Mucosa of gallbladder (tissue), 1 donor: ENCODE measurements around the gene FAT2. TPM values are rescaled to one million over a fixed set of nuclear protein-coding genes. Genes with fewer than 3 reads are reported as not detected.

Experiments
- DNase-seq: peaks from one replicate; pipeline ENCODE4 v3.0.0-alpha.2; 2020; ENCODE audit warnings: low spot score
- total RNA-seq: library from RNA; stranded (reverse); gene quantifications from one replicate; pipeline ENCODE4 v1.2.1, GENCODE V29; 2021
- donor health status: DM: no; HTN: no; CAD: no.

FAT2 gene
- total RNA-seq, 1 donor from 2014 or later, result 0.03 TPM

DNA sequence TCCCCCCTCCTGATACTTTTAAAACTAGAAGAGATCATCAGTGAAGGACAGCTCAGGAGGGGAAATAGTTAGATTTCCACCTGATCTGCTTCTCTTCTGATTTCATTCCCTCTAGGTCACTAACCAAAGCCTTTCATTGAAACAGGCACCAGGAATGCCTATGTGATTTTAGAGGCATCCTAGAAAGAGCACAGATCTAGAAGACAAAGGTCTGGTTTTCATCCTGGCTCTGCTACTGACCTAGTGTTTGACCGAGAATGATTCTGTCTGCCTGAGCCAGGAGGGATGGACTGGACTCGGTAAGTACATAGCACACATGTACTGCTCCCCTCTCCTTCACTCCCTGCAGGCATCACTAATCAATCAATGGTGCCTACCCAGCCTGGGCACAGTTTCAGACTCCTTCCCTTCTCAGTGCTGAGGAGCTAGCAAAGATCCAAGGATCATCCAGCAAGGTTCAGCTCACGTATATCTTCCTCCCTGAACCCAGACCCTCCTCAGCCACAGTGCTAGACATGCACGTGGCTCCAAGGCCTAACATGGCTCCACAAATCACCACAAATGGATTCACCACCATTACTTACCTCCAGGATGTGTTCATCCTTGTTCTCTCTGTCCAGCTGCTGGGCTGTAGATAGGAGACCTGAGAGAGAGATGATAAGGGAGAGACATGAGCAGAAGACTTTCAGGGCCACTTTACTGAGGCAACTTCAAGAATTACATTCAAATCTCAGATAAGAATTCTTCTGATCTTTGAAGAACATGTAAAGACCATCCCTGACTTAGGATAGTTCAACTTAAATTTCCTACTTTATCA lies 35.2 kb downstream of the FAT2 start:
- no peak for DNase-seq

GRCh38 chr5:151553695-151554094 lies 37.4 kb downstream of the FAT2 start:
- DNase-seq, result no peak

GRCh38 chr5:151553130-151553670 lies 37.9 kb downstream of the FAT2 start:
- no peak for DNase-seq

GRCh38 chr5:151551985-151552384 lies 39.1 kb downstream of the FAT2 start:
- no peak for DNase-seq

DNA sequence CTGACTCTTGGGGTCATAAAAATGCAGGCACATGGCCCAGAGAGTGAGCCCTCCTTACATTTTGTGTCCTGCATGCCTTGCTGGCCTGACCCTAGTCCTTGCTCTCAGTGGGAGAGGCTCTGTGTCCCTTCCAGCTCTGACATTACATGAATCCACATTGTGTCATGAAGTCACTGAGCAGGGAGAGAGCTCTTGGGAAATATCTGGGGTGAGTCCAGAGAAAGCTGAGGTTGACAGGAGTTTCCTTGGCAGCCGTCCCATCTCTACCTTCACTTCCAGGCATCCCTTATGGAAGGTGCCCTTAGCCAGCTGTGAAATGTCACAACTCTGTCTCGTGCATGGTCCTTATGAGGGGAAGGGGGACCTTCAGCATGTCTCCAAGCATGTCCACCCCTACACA lies 41.0 kb downstream of the FAT2 start:
- no peak for DNase-seq

DNA sequence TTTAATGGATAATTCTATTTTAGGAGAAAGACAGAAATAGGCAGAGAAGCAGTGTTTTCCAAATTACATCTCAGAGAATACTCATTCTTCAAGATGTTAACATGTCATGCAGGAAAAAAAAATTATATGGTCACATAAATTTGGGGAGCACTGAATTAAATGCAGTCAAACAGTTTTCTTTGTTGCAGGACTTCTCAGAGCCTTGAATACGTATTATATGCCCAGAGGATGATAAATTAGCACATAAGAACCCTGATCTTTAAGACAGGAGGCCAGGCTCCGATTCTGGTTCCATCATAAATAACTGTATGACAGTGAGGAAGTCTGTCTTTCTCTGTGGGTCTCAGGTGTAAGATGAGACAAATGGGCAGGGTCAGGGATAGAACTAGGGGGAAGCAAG lies 41.4 kb downstream of the FAT2 start:
- no peak for DNase-seq

DNA sequence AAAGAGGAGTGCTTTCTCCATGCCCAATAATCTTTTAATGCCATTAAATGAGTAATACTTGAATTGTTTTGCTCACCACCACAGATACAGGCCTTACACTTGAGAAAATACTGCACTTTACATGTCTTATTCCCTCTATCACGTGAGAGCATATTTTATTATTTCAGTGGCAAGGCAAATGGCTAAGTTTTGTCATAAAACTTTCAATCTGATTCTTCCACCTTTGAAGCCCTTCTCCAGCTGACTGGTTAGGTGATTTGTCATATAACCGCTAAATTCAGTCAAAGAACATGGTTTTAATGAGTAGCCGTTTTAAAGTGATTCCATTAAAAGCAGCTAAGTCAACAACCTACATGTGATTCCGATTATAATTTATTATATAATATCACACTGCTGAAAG lies 43.8 kb downstream of the FAT2 start:
- no peak for DNase-seq

DNA sequence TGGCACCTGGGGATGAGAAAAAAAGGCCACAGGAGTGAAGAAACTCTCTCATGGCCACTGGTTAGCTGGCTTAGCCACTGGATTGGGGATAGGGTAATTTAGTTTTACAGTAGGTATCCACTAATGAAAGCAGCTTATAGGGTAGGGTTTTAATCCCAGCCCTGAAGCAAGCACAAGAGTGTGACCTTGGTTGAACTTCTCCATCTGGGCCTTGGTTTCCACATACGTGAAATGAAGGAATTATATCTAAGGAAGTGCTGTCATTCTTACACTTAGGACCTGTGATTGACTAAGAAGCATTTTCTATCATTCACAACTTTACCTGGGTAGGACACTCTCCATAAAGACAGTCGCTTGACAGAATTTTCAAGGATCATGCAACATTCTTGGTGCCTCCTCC lies 49.6 kb downstream of the FAT2 start:
- DNase-seq, result no peak

Other genes with a start within 250 kb of the FAT2 start
- 0.14 TPM for gene SLC36A2, start 243.8 kb downstream of the FAT2 start, total RNA-seq
- 24.0 TPM for gene SLC36A1, start 143.7 kb downstream of the FAT2 start, total RNA-seq
- gene SPARC, start 95.6 kb upstream of the FAT2 start, total RNA-seq, result 985 TPM
- 88.0 TPM for gene ATOX1, start 167.3 kb upstream of the FAT2 start, total RNA-seq
- gene G3BP1, start 180.6 kb upstream of the FAT2 start, total RNA-seq, result 135 TPM